Keratinocyte (primary cell): Measurements from ENCODE around the gene SPDYC. TPM values are rescaled to one million over a fixed set of nuclear protein-coding genes. Genes with fewer than 3 reads are reported as not detected.

Experiments used
- DNase-seq: peaks from one replicate; pipeline ENCODE4 v3.0.0-alpha.2; 2011; ENCODE audit warnings: low read depth, missing footprints, low spot score
- FAIRE-seq: peaks from 2 replicates; lab custom pipeline; 2011; peaks lifted over from hg19 to GRCh38; lab: Jason Lieb, UNC
- H2AFZ ChIP-seq: 2 replicates; pipeline ENCODE4 v1.6.0; 2012; ENCODE audit warnings: low read length, control low read depth, inconsistent platforms; ENCODE audit not compliant: control insufficient read depth
- H3K27ac ChIP-seq: 2 replicates; pipeline ENCODE4 v1.5.1; 2011; ENCODE audit warnings: low read length; ENCODE audit not compliant: control insufficient read depth, insufficient read depth
- H3K27me3 ChIP-seq: 3 replicates; pipeline ENCODE4 v1.6.0; 2011; ENCODE audit warnings: low read length; ENCODE audit not compliant: control insufficient read depth, insufficient read depth; ENCODE audit errors: extremely low read depth
- H3K36me3 ChIP-seq, 2 experiments: 2 replicates in 1 of 2; 3 replicates in 1 of 2; pipeline ENCODE4 v1.5.1; 2011; ENCODE audit warnings: low read length in 2 of 2, mild to moderate bottlenecking in 1 of 2; ENCODE audit not compliant: control insufficient read depth in 2 of 2, insufficient read depth in 2 of 2; ENCODE audit errors: extremely low read depth in 1 of 2
- H3K4me1 ChIP-seq: 3 replicates; pipeline ENCODE4 v1.5.1; 2011; ENCODE audit warnings: low read length; ENCODE audit not compliant: control insufficient read depth, insufficient read depth; ENCODE audit errors: extremely low read depth
- H3K4me2 ChIP-seq: 3 replicates; pipeline ENCODE4 v1.6.0; 2011; ENCODE audit warnings: low read depth, low read length; ENCODE audit not compliant: control insufficient read depth, insufficient read depth; ENCODE audit errors: extremely low read depth
- H3K4me3 ChIP-seq, 3 experiments: fragments of 200-600 bp in 1 of 3; sonication (generic) in 1 of 3; 2 replicates in 2 of 3; 3 replicates in 1 of 3; pipeline ENCODE4 v1.5.1; 2011 to 2016; ENCODE audit warnings: low read length in 3 of 3, mild to moderate bottlenecking in 3 of 3, control low read depth in 2 of 3, inconsistent platforms in 1 of 3, low read depth in 1 of 3, mixed read lengths in 1 of 3, mixed run types in 1 of 3, moderate library complexity in 1 of 3; ENCODE audit not compliant: control insufficient read depth in 2 of 3, insufficient read depth in 2 of 3; ENCODE audit errors: extremely low read depth in 1 of 3
- H3K79me2 ChIP-seq: 2 replicates; pipeline ENCODE4 v1.6.0; 2012; ENCODE audit warnings: low read length; ENCODE audit not compliant: control insufficient read depth, insufficient read depth
- H3K9ac ChIP-seq: 3 replicates; pipeline ENCODE4 v1.6.0; 2011; ENCODE audit warnings: low read length; ENCODE audit not compliant: control insufficient read depth, insufficient read depth; ENCODE audit errors: extremely low read depth
- H3K9me1 ChIP-seq: 3 replicates; pipeline ENCODE4 v1.6.0; 2011; ENCODE audit warnings: low read length; ENCODE audit not compliant: control insufficient read depth, insufficient read depth; ENCODE audit errors: extremely low read depth
- H3K9me3 ChIP-seq: 2 replicates; pipeline ENCODE4 v1.5.1; 2012; ENCODE audit warnings: low read depth, low read length; ENCODE audit not compliant: control insufficient read depth
- H4K20me1 ChIP-seq: 3 replicates; pipeline ENCODE4 v1.6.0; 2011; ENCODE audit warnings: low read length; ENCODE audit not compliant: control insufficient read depth, insufficient read depth; ENCODE audit errors: extremely low read depth
- CTCF ChIP-seq, 3 experiments: IDR thresholded peaks in 1 of 3; conservative IDR thresholded peaks in 1 of 3; optimal IDR thresholded peaks in 1 of 3; 2 replicates in 2 of 3; 3 replicates in 1 of 3; pipeline versions ENCODE3 to v1.5.1; 2011; ENCODE audit warnings: low read length in 3 of 3, mild to moderate bottlenecking in 3 of 3, moderate library complexity in 2 of 3, control low read depth in 1 of 3, inconsistent platforms in 1 of 3; ENCODE audit not compliant: insufficient read depth in 2 of 3; ENCODE audit errors: extremely low read depth in 1 of 3
- EZH2 ChIP-seq: IDR thresholded peaks from one replicate; pipeline ENCODE4 v1.6.1; 2012; ENCODE audit warnings: inconsistent platforms, mild to moderate bottlenecking, low read length, moderate library complexity
- dilution Hi-C: fragments of 300-500 bp; cut with MboI; formaldehyde crosslinking; loops from one replicate; pipeline ENCODE4 v1.7.0; 2020; ENCODE audit warnings: low sequenced_read_pairs; ENCODE audit not compliant: extremely low pct_ligation_motif_present
- polyA plus RNA-seq, 5 experiments: library from polyadenylated mRNA; depleted of rRNA in 3 of 5; stranded (reverse) in 3 of 5; stranded (forward) in 1 of 5; unstranded in 1 of 5; fragments of >200 nt; gene quantifications; 1 replicate in 1 of 5; 2 replicates in 3 of 5; 3 replicates in 1 of 5; pipeline versions ENCODE4 v1.2.1 to v1.2.3, GENCODE V29; 2011 to 2012; ENCODE audit warnings: missing spikeins in 2 of 5, low read depth in 1 of 5, low replicate concordance in 1 of 5

Gene SPDYC
- polyA plus RNA-seq, 1 donor (not counting 4 experiments of a cell fraction or from before 2014, with no cell fraction given), result not detected

DNA sequence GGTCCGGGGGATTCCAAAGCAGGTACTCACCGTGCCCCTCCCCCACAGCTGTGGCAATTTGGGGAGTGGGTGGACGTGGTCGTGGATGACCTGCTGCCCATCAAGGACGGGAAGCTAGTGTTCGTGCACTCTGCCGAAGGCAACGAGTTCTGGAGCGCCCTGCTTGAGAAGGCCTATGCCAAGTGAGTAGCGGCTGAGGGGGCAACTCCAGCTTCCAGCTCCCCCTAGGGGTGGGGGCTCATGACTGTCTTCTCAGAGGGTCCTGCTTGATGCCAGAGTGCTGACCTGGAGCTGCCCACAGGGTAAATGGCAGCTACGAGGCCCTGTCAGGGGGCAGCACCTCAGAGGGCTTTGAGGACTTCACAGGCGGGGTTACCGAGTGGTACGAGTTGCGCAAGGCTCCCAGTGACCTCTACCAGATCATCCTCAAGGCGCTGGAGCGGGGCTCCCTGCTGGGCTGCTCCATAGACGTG, 15.9 kb downstream of the SPDYC start:
- no peak overlapping the region for H3K4me3 ChIP-seq
- H3K4me2 ChIP-seq, result no peak overlapping the region
- no peaks in the 10 kb centered on the region for H3K9me1 ChIP-seq
- peaks cover 44 to 55% of the 10 kb centered on the region in 2 experiments for H3K36me3 ChIP-seq
- H3K9me3 ChIP-seq, result no peaks in the 10 kb centered on the region
- H3K27ac ChIP-seq, result no peak overlapping the region
- H3K4me1 ChIP-seq, result peaks cover 17% of the 10 kb centered on the region
- H4K20me1 ChIP-seq, result peaks cover 21% of the 10 kb centered on the region
- dilution Hi-C loops, result no loop called here
- FAIRE-seq, result no peak
- H3K79me2 ChIP-seq, result peaks cover 86% of the 10 kb centered on the region
- no peak overlapping the region for H3K9ac ChIP-seq
- H2AFZ ChIP-seq, result no peak overlapping the region
- DNase-seq, result no peak
- TF ChIP-seq CTCF (optimal IDR thresholded peaks at IDR 0.05 in 1 of 3, IDR thresholded peaks at IDR 0.05 in 1 of 3, conservative IDR thresholded peaks at IDR 0.05 in 1 of 3; ENCODE audit: extremely low read depth in 1 of 3, insufficient read depth in 2 of 3, low read length in 3 of 3), result peak in 2 of 3 experiments; percentile 9 to 11
- TF ChIP-seq EZH2, result no peak
- no peaks in the 10 kb centered on the region for H3K27me3 ChIP-seq

DNA sequence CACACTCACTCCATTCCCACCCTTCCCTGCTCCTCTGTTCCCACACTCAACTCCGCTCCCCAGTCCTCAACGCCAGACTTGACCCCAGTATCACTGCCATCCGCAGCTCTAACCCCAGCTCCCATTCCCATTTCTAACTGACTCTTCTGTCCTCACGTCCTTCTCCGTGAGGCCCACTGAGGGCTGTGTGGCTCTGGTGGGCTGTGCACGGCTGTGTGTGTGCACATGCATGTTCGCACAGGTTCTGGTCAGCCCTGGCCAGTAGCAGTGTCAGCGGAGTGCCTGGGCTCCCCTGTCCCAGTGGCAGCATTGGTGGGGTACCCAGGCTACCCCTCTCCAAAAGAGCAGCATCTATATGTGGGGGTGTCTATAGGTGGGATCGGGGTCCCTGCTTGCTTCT, 16.7 kb downstream of the SPDYC start:
- TF ChIP-seq CTCF (optimal IDR thresholded peaks at IDR 0.05 in 1 of 3, IDR thresholded peaks at IDR 0.05 in 1 of 3, conservative IDR thresholded peaks at IDR 0.05 in 1 of 3; ENCODE audit: extremely low read depth in 1 of 3, insufficient read depth in 2 of 3, low read length in 3 of 3) (no peak), EZH2 (no peak)
- Histone ChIP-seq H3K9me3 (no peaks in the 10 kb centered on the region), H3K9ac (no peak overlapping the region), H3K79me2 (peaks cover 90% of the 10 kb centered on the region), H3K27me3 (no peaks in the 10 kb centered on the region), H3K36me3 (peaks cover 44 to 55% of the 10 kb centered on the region in 2 experiments), H3K4me3 (no peak overlapping the region), H3K27ac (no peak overlapping the region), H3K4me2 (no peak overlapping the region), H2AFZ (no peak overlapping the region), H3K9me1 (no peaks in the 10 kb centered on the region), H3K4me1 (peaks cover 17% of the 10 kb centered on the region), H4K20me1 (peaks cover 21% of the 10 kb centered on the region)
- dilution Hi-C loops, result no loop called here
- FAIRE-seq (no peak), DNase-seq (no peak)
